ENCODE results near the gene CDK8.
"Not testable (repeated sequence)": the region's sequence is repeated elsewhere in the genome, so short reads cannot be mapped to it uniquely, and the experiment has no call there.

Gene CDK8

DNA sequence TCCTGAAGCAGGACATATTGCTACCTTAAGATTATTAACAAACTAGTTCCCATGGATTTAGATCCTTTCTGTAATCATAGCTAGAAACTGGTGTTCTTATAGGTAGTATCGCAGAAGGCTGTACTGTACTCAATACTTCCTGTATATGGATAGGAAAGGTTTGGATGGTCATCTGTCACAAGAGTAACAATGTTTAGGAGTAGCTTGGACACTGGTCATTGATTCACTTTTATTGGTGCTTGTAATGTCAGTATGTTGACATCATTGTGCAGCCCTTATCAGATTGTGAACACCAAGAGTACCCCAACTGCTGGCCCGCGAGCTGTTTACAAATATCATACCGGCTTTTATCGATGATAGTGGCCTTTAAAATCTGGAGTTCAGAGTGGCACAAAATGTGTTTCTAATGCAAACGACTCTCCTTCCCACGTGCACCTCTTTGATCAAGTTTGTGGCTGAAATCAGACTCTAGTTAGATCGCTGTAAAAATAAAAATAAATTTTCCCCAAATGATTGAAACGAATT is 605 bp upstream of the CDK8 start:
- DNase-seq = no peak

DNA sequence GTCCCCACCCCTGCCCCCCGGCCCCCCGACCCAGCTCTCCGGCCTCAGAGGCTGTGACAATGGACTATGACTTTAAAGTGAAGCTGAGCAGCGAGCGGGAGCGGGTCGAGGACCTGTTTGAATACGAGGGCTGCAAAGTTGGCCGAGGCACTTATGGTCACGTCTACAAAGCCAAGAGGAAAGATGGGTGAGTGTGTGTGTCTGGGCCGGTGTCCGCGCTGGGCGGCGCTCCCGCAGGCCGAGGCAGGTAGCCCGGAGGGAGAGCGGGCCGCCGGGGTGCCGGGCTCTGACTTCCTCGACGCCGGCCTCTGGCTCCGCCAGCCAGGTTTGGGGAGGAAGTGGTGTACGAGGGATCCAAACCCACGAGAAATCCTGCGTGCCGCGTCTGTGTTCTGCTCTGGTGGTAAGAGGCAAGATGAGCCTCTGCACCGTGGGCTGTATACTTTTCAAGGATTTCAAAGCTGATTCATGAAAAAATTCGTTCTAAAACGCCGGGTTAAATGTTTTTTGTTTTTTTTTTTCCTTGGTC is 718 bp downstream of the CDK8 start:
- DNase-seq = peak in 47 of 58 donors; percentile 4 to 57 (median 32)

GRCh38 chr13:26255115-26255514 is 1.2 kb downstream of the CDK8 start:
- peak in 2 of 58 donors; percentile 0 for DNase-seq

DNA sequence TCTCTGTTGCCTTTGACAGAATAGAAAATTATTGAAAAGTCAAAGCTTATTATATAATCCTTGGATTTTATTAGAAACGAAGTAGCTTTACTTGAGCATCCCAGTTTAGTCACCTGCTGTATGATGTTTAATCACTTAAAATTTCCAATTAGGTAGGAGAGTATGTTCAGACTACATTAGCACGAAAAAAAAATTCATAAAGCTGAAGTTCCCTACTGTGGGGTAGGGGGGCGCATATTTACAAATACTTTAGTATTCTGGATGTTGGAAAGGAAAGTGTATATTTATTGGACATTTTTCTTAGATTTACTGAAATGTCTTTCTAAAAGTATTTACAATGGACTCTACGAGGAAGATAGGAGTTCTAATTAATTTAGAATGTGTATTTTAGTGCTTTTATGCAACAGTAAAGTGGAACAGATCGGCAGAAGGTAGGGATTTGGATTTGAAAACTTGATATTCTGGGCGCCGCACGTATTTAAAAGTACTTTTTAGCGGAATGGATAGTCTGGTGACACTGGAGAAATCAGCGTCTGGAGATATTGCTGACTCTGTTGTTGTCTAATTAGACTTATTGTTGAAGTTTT is 1.9 kb downstream of the CDK8 start:
- DNase-seq = no peak

- no peak for DNase-seq
Measured at GRCh38 chr13:26257049-26257448, 3.1 kb downstream of the CDK8 start.

- DNase-seq = no peak
Measured at GRCh38 chr13:26259634-26260033, 5.7 kb downstream of the CDK8 start.

DNA sequence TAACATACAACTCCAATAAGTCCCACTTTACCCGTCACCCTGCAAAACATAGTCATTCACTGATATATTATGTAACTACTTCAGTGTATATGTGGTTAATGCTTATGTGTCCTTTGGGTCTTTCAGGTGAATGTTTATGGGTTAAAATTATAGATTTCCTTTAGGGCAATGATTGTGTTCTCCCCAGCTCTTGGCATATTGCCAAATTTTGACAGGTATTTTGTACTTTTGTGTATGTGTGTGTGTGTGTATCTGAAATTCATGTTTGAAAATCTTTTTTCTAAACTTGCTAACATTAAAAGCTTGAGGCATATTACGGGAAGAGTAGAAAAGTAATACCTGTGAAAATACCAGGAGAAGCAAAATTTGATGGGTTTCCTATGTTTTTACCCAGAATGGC is 8.2 kb downstream of the CDK8 start:
- DNase-seq = no peak

- DNase-seq = no peak
Measured at GRCh38 chr13:26266311-26266710, 12.4 kb downstream of the CDK8 start.

- no peak for DNase-seq
Measured at GRCh38 chr13:26270707-26271106, 16.8 kb downstream of the CDK8 start.

DNA sequence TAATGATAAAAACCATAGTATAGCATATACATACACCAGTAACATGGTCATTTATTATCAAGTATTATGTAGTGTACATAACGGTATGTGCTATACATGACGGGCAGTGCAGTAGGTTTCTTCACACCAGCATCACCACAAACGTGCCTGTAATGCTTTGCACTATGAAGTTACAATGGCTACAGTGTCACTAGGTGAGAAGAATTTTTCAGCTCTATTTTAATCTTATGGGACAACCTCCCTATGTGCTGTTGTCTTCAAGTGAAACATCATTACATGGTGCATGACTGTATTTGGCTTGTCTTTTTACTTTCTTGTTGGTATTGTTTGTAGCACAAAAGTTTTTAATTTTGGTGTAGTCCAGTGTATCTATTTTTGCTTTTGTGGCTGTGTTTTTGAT is 18.7 kb downstream of the CDK8 start:
- no peak for DNase-seq

DNA sequence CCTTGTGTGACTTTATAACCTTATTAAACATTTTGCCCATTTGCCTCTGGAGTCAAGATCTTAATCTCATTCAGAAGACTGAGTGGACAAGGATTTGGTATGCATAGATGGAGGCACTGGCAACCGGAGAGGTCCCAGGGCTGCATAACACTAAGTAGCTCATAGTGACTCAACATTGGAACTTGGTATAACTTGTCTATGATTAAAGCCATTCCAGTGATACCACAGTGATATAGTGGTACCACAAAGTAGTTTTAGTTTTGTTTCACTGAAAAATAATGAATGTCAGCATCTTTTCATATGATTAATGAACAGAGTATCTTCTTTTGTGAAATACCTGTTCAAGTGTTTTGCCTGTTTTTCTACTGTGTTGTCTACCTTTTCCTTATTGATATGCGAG is 26.4 kb downstream of the CDK8 start:
- DNase-seq = no peak

GRCh38 chr13:26280822-26281221 is 26.9 kb downstream of the CDK8 start:
- no peak for DNase-seq

GRCh38 chr13:26285911-26286310 is 32.0 kb downstream of the CDK8 start:
- not testable (repeated sequence) for DNase-seq

DNA sequence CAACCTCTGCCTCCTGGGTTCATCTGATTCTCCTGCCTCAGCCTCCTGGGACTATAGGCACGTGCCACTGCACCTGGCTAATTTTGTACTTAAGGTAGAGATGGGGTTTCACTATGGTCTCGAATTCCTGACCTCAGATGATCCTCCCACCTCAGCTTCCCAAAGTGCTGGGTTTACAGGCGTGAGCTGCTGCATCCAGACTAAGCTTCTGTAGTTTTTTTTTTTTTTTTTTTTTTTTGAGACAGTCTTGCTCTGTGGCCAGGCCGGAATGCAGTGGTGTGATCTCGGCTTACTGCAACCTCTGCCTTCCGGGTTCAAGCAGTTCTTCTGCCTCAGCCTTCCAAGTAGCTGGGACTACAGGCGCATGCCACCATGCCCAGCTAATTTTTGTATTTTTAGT is 34.9 kb downstream of the CDK8 start:
- not testable (repeated sequence) for DNase-seq

DNA sequence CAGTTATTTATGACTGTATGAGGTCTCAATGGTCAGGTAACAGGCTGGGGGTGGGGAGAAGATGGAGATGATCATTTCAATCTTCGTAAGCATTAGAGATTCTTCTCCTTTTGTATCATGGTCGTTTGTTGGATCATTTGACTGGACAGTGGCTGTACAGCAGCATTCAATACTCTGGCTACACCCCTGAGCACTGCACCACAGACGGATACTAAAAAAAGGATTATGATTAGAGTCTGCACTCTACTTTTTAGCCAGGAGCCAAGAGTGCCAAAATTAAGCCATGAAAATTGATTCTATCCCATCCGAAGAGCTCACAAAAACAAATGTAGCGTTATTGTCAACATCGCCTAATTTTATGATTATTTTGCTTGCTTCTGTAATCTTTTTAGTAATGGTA is 41.9 kb downstream of the CDK8 start:
- no peak for DNase-seq

- DNase-seq = peak in 1 of 58 donors; percentile 0
Measured at GRCh38 chr13:26299168-26299750, 45.3 kb downstream of the CDK8 start.

DNA sequence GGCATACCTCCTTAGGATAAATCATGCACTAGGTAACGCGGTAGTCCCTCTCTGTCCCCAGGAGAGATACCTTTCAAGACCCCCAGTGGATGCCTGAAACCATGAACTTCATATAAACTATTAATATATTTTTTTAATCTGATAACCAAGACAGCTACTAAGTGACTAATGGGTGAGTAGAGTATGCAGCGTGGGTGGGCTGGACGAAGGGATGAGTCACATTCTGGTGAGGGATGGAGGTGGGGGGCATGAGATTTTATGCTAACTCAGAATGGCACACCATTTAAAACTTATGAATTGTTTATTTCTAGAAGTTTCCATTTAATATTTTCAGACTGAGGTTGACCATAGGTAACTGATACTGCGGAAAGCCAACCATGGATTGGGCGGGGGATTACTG is 46.2 kb downstream of the CDK8 start:
- DNase-seq = no peak

GRCh38 chr13:26305676-26306075 is 51.7 kb downstream of the CDK8 start:
- DNase-seq = no peak

DNA sequence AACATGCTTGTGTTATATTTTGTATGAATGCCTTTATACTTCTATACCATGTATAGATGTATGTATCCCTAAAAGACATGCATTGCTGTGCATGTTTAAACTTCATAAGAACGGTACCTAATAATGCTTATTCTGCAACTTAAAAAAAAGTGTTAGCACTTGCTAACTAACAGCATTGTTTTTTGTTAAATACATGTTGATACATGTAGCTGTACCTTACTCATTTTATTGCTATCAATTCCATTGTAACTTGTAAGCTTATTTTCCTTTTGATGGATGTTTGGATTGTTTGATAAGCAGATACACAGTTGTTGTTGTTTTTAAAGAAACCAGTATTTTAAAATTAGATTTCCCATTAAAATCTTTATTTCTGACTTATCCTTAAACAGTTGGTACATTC is 53.8 kb downstream of the CDK8 start:
- no peak for DNase-seq

GRCh38 chr13:26308250-26308649 is 54.3 kb downstream of the CDK8 start:
- no peak for DNase-seq

GRCh38 chr13:26308836-26309235 is 54.9 kb downstream of the CDK8 start:
- DNase-seq = no peak

DNA sequence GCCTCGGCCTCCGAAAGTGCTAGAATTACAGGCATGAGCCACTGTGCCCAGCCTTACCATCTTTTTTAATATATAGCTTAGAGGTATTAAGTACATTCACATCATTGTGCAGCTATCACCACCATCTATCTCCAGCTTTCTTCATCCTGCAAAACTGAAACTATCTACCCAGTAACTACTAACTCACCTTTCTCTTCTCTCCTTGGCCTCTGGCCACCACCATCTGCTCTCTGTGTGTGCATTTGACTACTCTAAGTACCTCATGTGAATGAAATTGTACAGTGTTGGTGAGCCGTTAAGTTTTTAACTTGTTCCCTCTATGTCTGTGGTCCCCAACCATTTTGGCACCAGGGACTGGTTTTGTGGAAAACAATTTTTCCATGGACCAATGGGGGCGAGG is 56.1 kb downstream of the CDK8 start:
- DNase-seq = no peak

DNA sequence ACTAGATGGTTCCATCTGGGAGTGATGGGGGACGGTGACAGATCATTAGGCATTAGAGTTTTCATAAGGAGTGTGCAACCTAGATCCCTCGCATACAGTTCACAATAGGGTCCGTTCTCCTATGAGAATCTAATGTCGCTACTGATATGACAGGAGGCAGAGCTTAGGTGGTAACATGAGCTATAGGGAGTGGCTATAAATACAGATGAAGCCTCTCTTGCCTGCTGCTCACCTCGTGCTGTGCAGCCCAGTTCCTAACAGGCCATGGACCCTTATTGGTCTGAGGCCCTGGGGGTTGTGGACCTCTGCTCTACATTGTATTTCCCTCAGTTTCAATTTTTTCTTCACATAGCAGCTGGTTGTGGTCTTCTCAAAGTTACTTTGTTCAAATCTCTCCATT is 56.5 kb downstream of the CDK8 start:
- no peak for DNase-seq

Measured in anterior cingulate cortex (tissue), 58 donors.